Measurements from ENCODE around the gene CDK5RAP2. TPM values are rescaled to one million over a fixed set of nuclear protein-coding genes. Genes with fewer than 3 reads are reported as not detected.

CDK5RAP2 gene
- total and polyA plus RNA-seq, 9 of the 15 experiments (the other 6 are each of a cell fraction or from before 2014, with no cell fraction given), result 19.9 to 68.8 (median 42.2) TPM

DNA sequence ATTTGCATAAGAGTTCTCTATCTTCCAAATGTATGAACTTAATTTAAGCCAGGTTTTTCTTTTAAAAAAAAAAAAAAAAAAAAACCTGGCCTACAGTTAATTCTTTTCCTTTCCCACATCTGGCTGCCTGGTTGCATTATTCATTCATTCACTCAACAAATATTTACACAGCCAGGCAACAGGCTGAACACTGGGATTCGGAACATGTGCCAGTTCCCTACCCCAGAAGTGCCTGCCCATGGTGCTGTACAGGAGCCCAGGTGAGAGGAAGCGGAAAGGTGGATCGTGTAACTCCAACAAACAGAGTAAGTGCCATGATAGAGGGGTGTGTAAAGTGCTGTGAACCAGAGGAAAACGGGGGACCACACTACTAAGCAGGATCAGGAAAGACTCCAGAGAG is 93.6 kb downstream of the CDK5RAP2 start:
- H3K9me3 ChIP-seq (replicated peaks; ENCODE audit: control insufficient read depth, insufficient read depth, low read depth, low read length), result no peaks in the 10 kb centered on the region
- no peaks in the 10 kb centered on the region for H3K79me2 ChIP-seq (ENCODE audit: control insufficient read depth, insufficient read depth, low read length)
- in situ Hi-C loops (cut with MboI) (no loop called here), intact Hi-C loops (cut with micrococcal nuclease) (no loop called here)
- peaks cover 80% of the 10 kb centered on the region for H3K36me3 ChIP-seq (ENCODE audit: control insufficient read depth, insufficient read depth, low read length)
- H3K4me3 ChIP-seq, result no peak overlapping the region
- ATAC-seq, result no peak
- no peak overlapping the region for H3K27ac ChIP-seq (ENCODE audit: extremely low read depth, low read depth, low read length)
- TF ChIP-seq SAP30 (IDR thresholded peaks at IDR 0.05; ENCODE audit: borderline replicate concordance, insufficient read depth, low read depth, low read length, poor library complexity, severe bottlenecking) (no peak), ZBED1 (IDR thresholded peaks at IDR 0.05) (no peak), ZNF766 (CRISPR knock-in tag; conservative IDR thresholded peaks at IDR 0.05) (no peak), TEAD1 (CRISPR knock-in tag; IDR thresholded peaks at IDR 0.05) (no peak), YY1 (IDR thresholded peaks at IDR 0.05; ENCODE audit: borderline replicate concordance in 1 of 3, control insufficient read depth in 1 of 3, extremely low read depth in 1 of 3, insufficient read depth in 3 of 3, insufficient read length in 1 of 3, insufficient replicate concordance in 2 of 3, low read depth in 1 of 3, low read length in 2 of 3) (no peak), NFIC (IDR thresholded peaks at IDR 0.05) (no peak), RBFOX2 (IDR thresholded peaks at IDR 0.05; ENCODE audit: low read depth, low read length) (no peak), PURB (CRISPR knock-in tag; IDR thresholded peaks at IDR 0.05; ENCODE audit: low read depth) (no peak), XRCC5 (IDR thresholded peaks at IDR 0.05; ENCODE audit: low read depth, low read length) (no peak)
- TF ChIP-seq, protein P1, sequence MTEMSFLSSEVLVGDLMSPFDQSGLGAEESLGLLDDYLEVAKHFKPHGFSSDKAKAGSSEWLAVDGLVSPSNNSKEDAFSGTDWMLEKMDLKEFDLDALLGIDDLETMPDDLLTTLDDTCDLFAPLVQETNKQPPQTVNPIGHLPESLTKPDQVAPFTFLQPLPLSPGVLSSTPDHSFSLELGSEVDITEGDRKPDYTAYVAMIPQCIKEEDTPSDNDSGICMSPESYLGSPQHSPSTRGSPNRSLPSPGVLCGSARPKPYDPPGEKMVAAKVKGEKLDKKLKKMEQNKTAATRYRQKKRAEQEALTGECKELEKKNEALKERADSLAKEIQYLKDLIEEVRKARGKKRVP (CRISPR knock-in tag; IDR thresholded peaks at IDR 0.05), result no peak
- TF ChIP-seq, protein P2, sequence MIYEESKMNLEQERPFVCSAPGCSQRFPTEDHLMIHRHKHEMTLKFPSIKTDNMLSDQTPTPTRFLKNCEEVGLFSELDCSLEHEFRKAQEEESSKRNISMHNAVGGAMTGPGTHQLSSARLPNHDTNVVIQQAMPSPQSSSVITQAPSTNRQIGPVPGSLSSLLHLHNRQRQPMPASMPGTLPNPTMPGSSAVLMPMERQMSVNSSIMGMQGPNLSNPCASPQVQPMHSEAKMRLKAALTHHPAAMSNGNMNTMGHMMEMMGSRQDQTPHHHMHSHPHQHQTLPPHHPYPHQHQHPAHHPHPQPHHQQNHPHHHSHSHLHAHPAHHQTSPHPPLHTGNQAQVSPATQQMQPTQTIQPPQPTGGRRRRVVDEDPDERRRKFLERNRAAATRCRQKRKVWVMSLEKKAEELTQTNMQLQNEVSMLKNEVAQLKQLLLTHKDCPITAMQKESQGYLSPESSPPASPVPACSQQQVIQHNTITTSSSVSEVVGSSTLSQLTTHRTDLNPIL (CRISPR knock-in tag; IDR thresholded peaks at IDR 0.05), result no peak
- TF ChIP-seq, protein P3, sequence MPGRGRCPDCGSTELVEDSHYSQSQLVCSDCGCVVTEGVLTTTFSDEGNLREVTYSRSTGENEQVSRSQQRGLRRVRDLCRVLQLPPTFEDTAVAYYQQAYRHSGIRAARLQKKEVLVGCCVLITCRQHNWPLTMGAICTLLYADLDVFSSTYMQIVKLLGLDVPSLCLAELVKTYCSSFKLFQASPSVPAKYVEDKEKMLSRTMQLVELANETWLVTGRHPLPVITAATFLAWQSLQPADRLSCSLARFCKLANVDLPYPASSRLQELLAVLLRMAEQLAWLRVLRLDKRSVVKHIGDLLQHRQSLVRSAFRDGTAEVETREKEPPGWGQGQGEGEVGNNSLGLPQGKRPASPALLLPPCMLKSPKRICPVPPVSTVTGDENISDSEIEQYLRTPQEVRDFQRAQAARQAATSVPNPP (IDR thresholded peaks at IDR 0.05; ENCODE audit: borderline replicate concordance, insufficient read depth, insufficient read length), result no peak
- TF ChIP-seq, protein P4, sequence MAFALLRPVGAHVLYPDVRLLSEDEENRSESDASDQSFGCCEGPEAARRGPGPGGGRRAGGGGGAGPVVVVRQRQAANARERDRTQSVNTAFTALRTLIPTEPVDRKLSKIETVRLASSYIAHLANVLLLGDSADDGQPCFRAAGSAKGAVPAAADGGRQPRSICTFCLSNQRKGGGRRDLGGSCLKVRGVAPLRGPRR (CRISPR knock-in tag; IDR thresholded peaks at IDR 0.05), result no peak
- no TSS peak for BruUV-seq (replicated peaks)
- no peaks in the 10 kb centered on the region for H3K4me1 ChIP-seq (replicated peaks in 1 of 2; ENCODE audit: control insufficient read depth in 2 of 2, insufficient read depth in 2 of 2, low read length in 2 of 2)
- H3K9me1 ChIP-seq (ENCODE audit: control insufficient read depth, insufficient read depth, low read length), result no peaks in the 10 kb centered on the region
- no peak overlapping the region for H2AFZ ChIP-seq (ENCODE audit: low read depth, low read length)
- no peak for FAIRE-seq
- WGBS (ENCODE audit: insufficient coverage, low coverage, missing lambda C conversion rate), result 91% methylated on average over 4 of the region's 4 CpGs
- ChIA-PET POLR2A (no interaction called here), CTCF (ENCODE audit: low intra/inter-chr PET ratio) (no interaction called here)
- H3K4me2 ChIP-seq (ENCODE audit: insufficient read depth, low read length), result no peak overlapping the region
- H3K9ac ChIP-seq (ENCODE audit: insufficient read depth in 1 of 2, low read depth in 2 of 2, low read length in 2 of 2), result no peak overlapping the region
- H3K27me3 ChIP-seq (ENCODE audit: control insufficient read depth in 2 of 2, insufficient read depth in 2 of 2, low read length in 2 of 2), result no peaks in the 10 kb centered on the region
- no peaks in the 10 kb centered on the region; the same call in 1 of the 2 replicates for H4K20me1 ChIP-seq (replicated peaks; ENCODE audit: control insufficient read depth, insufficient read depth, low read length)
- DNase-seq (ENCODE audit: extremely low read depth in 1 of 4, low spot score in 3 of 4), result no peak

Data from K562 (cell line).